HEK293 (cell line): ENCODE data around the gene HDAC1.

Experiments used
- CTCF ChIA-PET: fragments of 350-600 bp; formaldehyde crosslinking; extraction: SDS; loops from one replicate; lab custom pipeline; 2021; ENCODE audit warnings: antibody characterized with exemption; lab: Yijun Ruan, JAX
- POLR2A ChIA-PET: fragments of 300-600 bp; formaldehyde crosslinking; extraction: SDS; loops from one replicate; lab custom pipeline; 2020; ENCODE audit warnings: antibody characterized with exemption, inconsistent platforms; lab: Yijun Ruan, JAX
- H3K27ac ChIP-seq: fragments of 200-500 bp; sonication (Bioruptor generic); 2 replicates; pipeline ENCODE4 v1.5.1; 2014; ENCODE audit warnings: low read depth, low read length, control low read depth, inconsistent platforms; ENCODE audit errors: extremely low read depth
- H3K36me3 ChIP-seq, 2 experiments: fragments of 200-500 bp in 1 of 2; sonication (Bioruptor generic) in 1 of 2; 1 replicate in 1 of 2; 2 replicates in 1 of 2; pipeline ENCODE4 v1.5.1; 2014 to 2017; ENCODE audit warnings: inconsistent platforms in 2 of 2, low read length in 2 of 2; ENCODE audit not compliant: control insufficient read depth in 2 of 2, insufficient read depth in 1 of 2
- H3K4me1 ChIP-seq: fragments of 200-500 bp; sonication (Bioruptor generic); 2 replicates; pipeline ENCODE4 v1.5.1; 2014; ENCODE audit warnings: mild to moderate bottlenecking, low read length, inconsistent platforms; ENCODE audit not compliant: control insufficient read depth, insufficient read depth
- H3K4me3 ChIP-seq: 2 replicates; pipeline ENCODE4 v1.5.1; 2011; ENCODE audit warnings: low read depth, mild to moderate bottlenecking, control low read depth, low read length, moderate library complexity
- H3K9me3 ChIP-seq: fragments of 200-500 bp; sonication (Bioruptor generic); 2 replicates; pipeline ENCODE4 v1.5.1; 2014; ENCODE audit warnings: low read depth, low read length, inconsistent platforms; ENCODE audit not compliant: control insufficient read depth, insufficient read depth
- MYNN ChIP-seq: fragments of 450-650 bp; formaldehyde crosslinking; IDR thresholded peaks from 2 replicates; pipeline ENCODE4 v1.5.1; 2016; ENCODE audit warnings: missing biosample characterization, missing genetic modification characterization, borderline replicate concordance
- SP3 ChIP-seq: fragments of 450-650 bp; formaldehyde crosslinking; IDR thresholded peaks from 2 replicates; pipeline ENCODE4 v1.5.1; 2016; ENCODE audit warnings: missing biosample characterization, missing genetic modification characterization
- YY1 ChIP-seq: fragments of 450-650 bp; formaldehyde crosslinking; IDR thresholded peaks from 2 replicates; pipeline ENCODE4 v1.5.1; 2018; ENCODE audit warnings: missing biosample characterization, missing genetic modification characterization
- YY2 ChIP-seq: fragments of 450-650 bp; formaldehyde crosslinking; IDR thresholded peaks from 2 replicates; pipeline ENCODE4 v1.5.1; 2016; ENCODE audit warnings: missing biosample characterization, missing genetic modification characterization
- ZBTB7A ChIP-seq: fragments of 450-650 bp; formaldehyde crosslinking; IDR thresholded peaks from 2 replicates; pipeline ENCODE4 v1.5.1; 2016; ENCODE audit warnings: low read depth, missing biosample characterization, missing genetic modification characterization
- ZBTB8A ChIP-seq: fragments of 450-650 bp; formaldehyde crosslinking; IDR thresholded peaks from 2 replicates; pipeline ENCODE4 v1.5.1; 2016; ENCODE audit warnings: missing biosample characterization, missing genetic modification characterization
- ZNF132 ChIP-seq: fragments of 450-650 bp; formaldehyde crosslinking; IDR thresholded peaks from 2 replicates; pipeline ENCODE4 v1.5.1; 2017; ENCODE audit warnings: missing biosample characterization, missing genetic modification characterization, borderline replicate concordance
- ZNF138 ChIP-seq: fragments of 450-650 bp; formaldehyde crosslinking; IDR thresholded peaks from 2 replicates; pipeline ENCODE4 v1.5.1; 2016; ENCODE audit warnings: missing biosample characterization, missing genetic modification characterization, borderline replicate concordance
- ZNF140 ChIP-seq: fragments of 450-650 bp; formaldehyde crosslinking; IDR thresholded peaks from 2 replicates; pipeline ENCODE4 v1.5.1; 2016; ENCODE audit warnings: missing biosample characterization, missing genetic modification characterization
- ZNF184 ChIP-seq: fragments of 450-650 bp; IDR thresholded peaks from 2 replicates; pipeline ENCODE4 v1.5.1; 2018; ENCODE audit warnings: missing biosample characterization, mild to moderate bottlenecking, missing genetic modification characterization
- ZNF292 ChIP-seq: fragments of 450-650 bp; formaldehyde crosslinking; IDR thresholded peaks from 2 replicates; pipeline ENCODE4 v1.5.1; 2016; ENCODE audit warnings: low read depth, missing biosample characterization, missing genetic modification characterization, borderline replicate concordance
- ZNF311 ChIP-seq: fragments of 450-650 bp; formaldehyde crosslinking; IDR thresholded peaks from 2 replicates; pipeline ENCODE4 v1.5.1; 2017; ENCODE audit warnings: missing biosample characterization, missing genetic modification characterization, borderline replicate concordance
- ZNF366 ChIP-seq: fragments of 450-650 bp; formaldehyde crosslinking; conservative IDR thresholded peaks from 2 replicates; pipeline ENCODE4 v1.5.1; 2016; ENCODE audit warnings: missing biosample characterization, missing genetic modification characterization
- ZNF404 ChIP-seq: fragments of 450-650 bp; formaldehyde crosslinking; IDR thresholded peaks from 2 replicates; pipeline ENCODE4 v1.5.1; 2017; ENCODE audit warnings: missing biosample characterization, missing genetic modification characterization
- ZNF426 ChIP-seq: fragments of 450-650 bp; formaldehyde crosslinking; IDR thresholded peaks from 2 replicates; pipeline ENCODE4 v1.5.1; 2017; ENCODE audit warnings: missing biosample characterization, missing genetic modification characterization, mild to moderate bottlenecking, inconsistent platforms, moderate library complexity
- ZNF433 ChIP-seq: fragments of 450-650 bp; formaldehyde crosslinking; IDR thresholded peaks from 2 replicates; pipeline ENCODE4 v1.5.1; 2016; ENCODE audit warnings: missing biosample characterization, missing genetic modification characterization, low read depth
- ZNF48 ChIP-seq: fragments of 450-650 bp; formaldehyde crosslinking; IDR thresholded peaks from 2 replicates; pipeline ENCODE4 v1.5.1; 2016; ENCODE audit warnings: missing biosample characterization, missing genetic modification characterization
- ZNF571 ChIP-seq: fragments of 450-650 bp; formaldehyde crosslinking; IDR thresholded peaks from 2 replicates; pipeline ENCODE4 v1.5.0; 2017; ENCODE audit warnings: missing biosample characterization, missing genetic modification characterization
- ZNF585B ChIP-seq: fragments of 450-650 bp; formaldehyde crosslinking; IDR thresholded peaks from 2 replicates; pipeline ENCODE4 v1.5.1; 2016; ENCODE audit warnings: missing biosample characterization, missing genetic modification characterization
- ZNF654 ChIP-seq: fragments of 450-650 bp; formaldehyde crosslinking; IDR thresholded peaks from 2 replicates; pipeline ENCODE4 v1.5.1; 2016; ENCODE audit warnings: low read depth, missing biosample characterization, missing genetic modification characterization
- ZNF792 ChIP-seq: fragments of 450-650 bp; formaldehyde crosslinking; IDR thresholded peaks from 2 replicates; pipeline ENCODE4 v1.5.1; 2016; ENCODE audit warnings: missing biosample characterization, missing genetic modification characterization
- ZNF843 ChIP-seq: fragments of 450-650 bp; formaldehyde crosslinking; IDR thresholded peaks from 2 replicates; pipeline ENCODE4 v1.5.1; 2016; ENCODE audit warnings: missing biosample characterization, missing genetic modification characterization
- TF ChIP-seq, protein P1 (sequence below): fragments of 450-650 bp; formaldehyde crosslinking; IDR thresholded peaks from 2 replicates; pipeline ENCODE4 v1.5.1; 2016; ENCODE audit warnings: missing biosample characterization, missing genetic modification characterization
- TF ChIP-seq, protein P2 (sequence below): fragments of 450-650 bp; formaldehyde crosslinking; IDR thresholded peaks from 2 replicates; pipeline ENCODE4 v1.5.1; 2017; ENCODE audit warnings: missing biosample characterization, missing genetic modification characterization

HDAC1 gene

DNA sequence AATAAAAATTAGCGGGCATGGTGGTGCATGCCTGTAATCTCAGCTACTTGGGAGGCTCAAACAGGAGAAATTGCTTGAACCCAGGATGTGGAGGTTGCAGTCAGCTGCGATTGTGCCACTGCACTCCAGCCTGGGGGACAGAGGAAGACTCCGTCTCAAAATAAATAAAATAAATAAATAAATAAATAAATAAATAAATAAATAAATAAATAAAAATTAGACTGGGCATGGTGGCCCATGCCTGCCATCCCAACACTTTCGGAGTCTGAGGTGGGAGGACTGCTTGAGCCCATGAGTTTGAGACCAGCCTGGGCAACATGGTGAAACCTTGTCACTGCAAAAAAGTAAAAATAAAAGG lies 28.7 kb upstream of the HDAC1 start (continued):
- TF ChIP-seq, protein P1, sequence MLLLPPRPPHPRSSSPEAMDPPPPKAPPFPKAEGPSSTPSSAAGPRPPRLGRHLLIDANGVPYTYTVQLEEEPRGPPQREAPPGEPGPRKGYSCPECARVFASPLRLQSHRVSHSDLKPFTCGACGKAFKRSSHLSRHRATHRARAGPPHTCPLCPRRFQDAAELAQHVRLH: 0 out of 2 replicates have a peak, but pooled peaks have one; percentile 48
- TF ChIP-seq ZNF426 (tag by site-specific recombination) (peak; percentile 90), ZNF292 (tag by site-specific recombination) (0 out of 2 replicates have a peak, but pooled peaks have one; percentile 50), MYNN (tag by site-specific recombination) (peak; percentile 45; the same call in 1 of the 2 replicates), ZNF140 (tag by site-specific recombination) (0 out of 2 replicates have a peak, but pooled peaks have one; percentile 52), ZNF404 (tag by site-specific recombination) (peak; percentile 82)
- TF ChIP-seq, all 188 proteins: peak for 31; not testable (repeated sequence) for 157

DNA sequence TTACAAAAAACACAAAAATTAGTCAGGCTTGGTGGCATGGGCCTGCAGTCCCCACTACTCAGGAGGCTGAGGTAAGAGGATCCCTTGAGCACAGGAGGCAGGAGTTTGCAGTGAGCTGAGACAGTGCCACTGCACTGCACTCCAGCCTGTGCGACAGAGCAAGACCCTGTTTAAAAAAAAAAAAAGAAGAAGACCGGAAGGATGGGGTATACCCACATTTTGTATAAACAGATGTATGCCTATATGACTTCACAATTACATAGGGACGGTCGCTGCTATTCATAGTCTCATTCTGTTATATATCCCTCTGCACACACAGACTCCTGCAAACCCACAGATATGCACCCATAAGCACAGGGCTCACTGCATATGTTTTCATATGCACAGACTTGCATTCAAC lies 28.1 kb upstream of the HDAC1 start:
- Histone ChIP-seq H3K27ac (no peak overlapping the region), H3K4me1 (no peaks in the 10 kb centered on the region), H3K36me3 (no peaks in the 10 kb centered on the region), H3K4me3 (no peak overlapping the region), H3K9me3 (no peaks in the 10 kb centered on the region)
- no peak for TF ChIP-seq YY2
- no peak for TF ChIP-seq ZNF585B (tag by site-specific recombination)
- no peak for TF ChIP-seq ZNF792 (tag by site-specific recombination)
- no peak for TF ChIP-seq ZNF366 (tag by site-specific recombination)
- TF ChIP-seq ZNF132: no peak
- TF ChIP-seq ZNF184 (tag by site-specific recombination): no peak
- no peak for TF ChIP-seq SP3 (tag by site-specific recombination)
- no peak for TF ChIP-seq ZNF571
- TF ChIP-seq, protein P2, sequence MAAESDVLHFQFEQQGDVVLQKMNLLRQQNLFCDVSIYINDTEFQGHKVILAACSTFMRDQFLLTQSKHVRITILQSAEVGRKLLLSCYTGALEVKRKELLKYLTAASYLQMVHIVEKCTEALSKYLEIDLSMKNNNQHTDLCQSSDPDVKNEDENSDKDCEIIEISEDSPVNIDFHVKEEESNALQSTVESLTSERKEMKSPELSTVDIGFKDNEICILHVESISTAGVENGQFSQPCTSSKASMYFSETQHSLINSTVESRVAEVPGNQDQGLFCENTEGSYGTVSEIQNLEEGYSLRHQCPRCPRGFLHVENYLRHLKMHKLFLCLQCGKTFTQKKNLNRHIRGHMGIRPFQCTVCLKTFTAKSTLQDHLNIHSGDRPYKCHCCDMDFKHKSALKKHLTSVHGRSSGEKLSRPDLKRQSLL (tag by site-specific recombination): no peak
- TF ChIP-seq ZNF311 (tag by site-specific recombination): no peak
- TF ChIP-seq ZNF654 (tag by site-specific recombination): no peak
- TF ChIP-seq YY1 (tag by site-specific recombination): no peak
- TF ChIP-seq ZBTB8A (tag by site-specific recombination): no peak
- no peak for TF ChIP-seq ZNF138 (tag by site-specific recombination)
- ChIA-PET POLR2A (no interaction called here), CTCF (no interaction called here)

DNA sequence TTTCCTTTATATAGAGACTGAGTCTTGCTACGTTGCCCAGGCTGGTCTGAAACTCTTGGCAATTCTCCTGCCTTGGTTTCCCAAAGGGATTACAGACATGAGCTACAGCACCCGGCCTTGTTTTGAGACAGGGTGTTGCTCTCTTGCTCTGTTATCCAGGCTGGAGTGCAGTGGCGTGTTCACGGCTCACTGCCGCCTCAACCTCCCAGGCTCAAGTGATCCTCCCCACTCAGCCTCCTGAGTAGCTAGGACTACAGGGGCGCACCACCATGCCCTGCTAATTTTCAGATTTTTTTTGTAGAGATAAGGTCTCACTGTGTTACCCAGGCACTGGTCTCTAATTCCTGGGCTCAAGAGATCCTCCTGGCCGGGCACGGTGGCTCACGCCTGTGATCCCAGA lies 26.0 kb upstream of the HDAC1 start:
- CTCF ChIA-PET: no interaction called here
- H3K4me3 ChIP-seq: no peak overlapping the region
- H3K27ac ChIP-seq: no peak overlapping the region
- H3K36me3 ChIP-seq: no peaks in the 10 kb centered on the region
- no peaks in the 10 kb centered on the region for H3K9me3 ChIP-seq
- no peaks in the 10 kb centered on the region for H3K4me1 ChIP-seq
- TF ChIP-seq ZNF433 (tag by site-specific recombination) (no peak), ZNF48 (no peak), ZBTB7A (tag by site-specific recombination) (no peak), ZNF426 (tag by site-specific recombination) (no peak), ZNF843 (tag by site-specific recombination) (no peak)
- POLR2A ChIA-PET: interaction anchor here (0.7 kb wide), 1 partner anchor 8 kb away, joined by 5 read pairs; no protein-coding TSS in a partner anchor
